Esophagus squamous epithelium (tissue), 5 donors: ENCODE measurements around the gene RFC5. TPM values are rescaled to one million over a fixed set of nuclear protein-coding genes. Genes with fewer than 3 reads are reported as not detected.
A peak's percentile ranks its signal among the peaks of the same experiment; 100 is the strongest.

ENCODE experiments used
- DNase-seq: peaks from one replicate; lab custom pipeline; 2025; lab: John Stamatoyannopoulos, UW
- H3K27ac ChIP-seq, 4 donors: fragments of 200-600 bp; sonication (generic); one replicate each; pipeline ENCODE4 v1.5.1; 2016 to 2019; ENCODE audit warnings: mild to moderate bottlenecking in 1 of 4
- H3K27me3 ChIP-seq, 4 donors: fragments of 200-600 bp; sonication (generic); 1 replicate in 3 of 4; 2 replicates in 1 of 4; pipeline versions ENCODE4 v1.5.1 to v1.6.0; 2017 to 2021; ENCODE audit warnings: antibody characterized with exemption in 1 of 4
- H3K36me3 ChIP-seq, 3 donors: fragments of 200-600 bp; sonication (generic); one replicate each; pipeline ENCODE4 v1.5.1; 2016 to 2019
- H3K4me1 ChIP-seq, 3 donors: fragments of 200-600 bp; sonication (generic); one replicate each; pipeline ENCODE4 v1.5.1; 2017 to 2019
- H3K4me3 ChIP-seq, 4 donors: fragments of 200-600 bp; sonication (generic); 1 replicate in 3 of 4; 2 replicates in 1 of 4; pipeline ENCODE4 v1.5.1; 2016 to 2019; ENCODE audit warnings: mild to moderate bottlenecking in 2 of 4, moderate library complexity in 1 of 4
- H3K9me3 ChIP-seq, 3 donors: fragments of 200-600 bp; sonication (generic); one replicate each; pipeline ENCODE4 v1.5.1; 2016 to 2019
- CTCF ChIP-seq, 6 experiments: fragments of 450-650 bp in 4 of 6; fragments of 200-600 bp in 2 of 6; sonication (generic) in 2 of 6; IDR thresholded peaks; one replicate each; pipeline ENCODE4 v1.5.1; 2016 to 2019; ENCODE audit warnings: antibody characterized with exemption in 6 of 6, mild to moderate bottlenecking in 4 of 6, moderate library complexity in 4 of 6
- POLR2A ChIP-seq, 4 donors: fragments of 450-650 bp; IDR thresholded peaks; one replicate each; pipeline ENCODE4 v1.6.1; 2017; ENCODE audit warnings: antibody characterized with exemption in 4 of 4, mild to moderate bottlenecking in 4 of 4, moderate library complexity in 3 of 4
- WGBS, 2 donors: methylation state at CpG; one replicate each; pipeline ENCODE4 v1.1.5; 2018; 5-methylcytosine and 5-hydroxymethylcytosine counted together
- intact Hi-C: fragments of 100-400 bp; cut with DNase I; formaldehyde crosslinking; loops from one replicate; pipeline ENCODE4 v1.15.0; 2022
- total RNA-seq, 4 donors: library from RNA; depleted of rRNA; stranded (reverse); fragments of >200 nt; gene quantifications; one replicate each; pipeline ENCODE4 v1.1.0, GENCODE V29; 2016
- donor health status: DM: yes; HTN: yes; CAD: no.

RFC5 gene
- total RNA-seq, 4 donors from 2014 or later = 11.5 to 32.2 (median 19.1) TPM

- TF ChIP-seq POLR2A (IDR thresholded peaks at IDR 0.05) (peak in 1 of 4 donors; percentile 20), CTCF (IDR thresholded peaks at IDR 0.05) (no peak)
- H3K36me3 ChIP-seq = no peaks in the 10 kb centered on the region
- no peak for DNase-seq
- H3K9me3 ChIP-seq = no peaks in the 10 kb centered on the region
- peak overlapping the region; percentile 77 to 93 (median 88) for H3K4me3 ChIP-seq
- WGBS, 2 donors = 1% methylated on average over 43 to 44 of the region's 44 CpGs
- intact Hi-C loops = no loop called here
- peak overlapping the region; percentile 97 to 100 (median 99) for H3K27ac ChIP-seq
- H3K4me1 ChIP-seq = peaks cover 13 to 52% (median 16%) of the 10 kb centered on the region in 3 donors
- no peaks in the 10 kb centered on the region for H3K27me3 ChIP-seq
These were observed 45.7 kb downstream of the RFC5 start for GRCh38 chr12:118061873-118062843.

DNA sequence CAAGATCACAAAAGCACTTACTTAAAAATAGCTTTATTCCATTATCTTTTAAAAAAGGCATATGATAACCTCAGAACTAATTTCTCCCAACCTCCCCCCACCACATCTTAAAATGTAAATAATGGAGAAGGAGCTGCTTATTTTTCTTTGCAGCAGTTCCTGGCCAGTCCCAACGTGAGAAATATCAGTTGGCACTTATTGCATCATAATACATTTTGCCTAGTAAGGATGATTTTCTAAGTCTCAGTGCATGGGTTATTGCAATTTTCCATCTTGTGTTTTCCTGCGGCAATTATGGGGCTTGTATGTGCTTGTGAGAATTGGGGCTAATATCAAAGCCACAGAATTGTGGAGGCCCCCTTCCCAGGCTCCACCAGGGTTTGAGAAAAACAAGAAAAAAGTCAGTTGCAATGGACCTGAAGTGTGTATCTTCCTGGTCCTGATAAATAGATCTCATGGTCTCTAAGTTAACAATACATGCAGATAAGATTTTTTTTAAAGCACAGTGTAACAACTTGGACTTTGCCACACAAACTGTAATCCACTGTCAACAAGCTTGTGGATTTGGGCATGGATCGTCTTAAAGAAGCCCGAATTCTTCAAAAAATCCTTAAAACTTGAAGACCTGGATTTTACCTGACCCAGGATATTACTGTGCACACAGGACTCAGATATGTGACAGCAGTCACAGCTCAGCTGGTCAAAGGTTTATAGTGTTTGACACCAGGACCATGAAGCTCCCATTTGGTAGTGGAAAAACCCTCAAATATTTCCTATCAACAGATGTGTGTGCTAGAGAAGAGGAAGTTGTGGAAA is 47.3 kb downstream of the RFC5 start:
- intact Hi-C loops = no loop called here
- TF ChIP-seq POLR2A (IDR thresholded peaks at IDR 0.05) (no peak), CTCF (IDR thresholded peaks at IDR 0.05) (no peak)
- H3K36me3 ChIP-seq = no peaks in the 10 kb centered on the region
- H3K9me3 ChIP-seq = no peaks in the 10 kb centered on the region
- H3K4me3 ChIP-seq = no peak overlapping the region
- 69 to 72% methylated on average over 4 of the region's 4 CpGs for WGBS, 2 donors
- H3K4me1 ChIP-seq = peaks cover 13 to 38% (median 16%) of the 10 kb centered on the region in 3 donors
- H3K27ac ChIP-seq = peak overlapping the region in 1 of 4 donors; percentile 5
- no peaks in the 10 kb centered on the region for H3K27me3 ChIP-seq
- DNase-seq = no peak

DNA sequence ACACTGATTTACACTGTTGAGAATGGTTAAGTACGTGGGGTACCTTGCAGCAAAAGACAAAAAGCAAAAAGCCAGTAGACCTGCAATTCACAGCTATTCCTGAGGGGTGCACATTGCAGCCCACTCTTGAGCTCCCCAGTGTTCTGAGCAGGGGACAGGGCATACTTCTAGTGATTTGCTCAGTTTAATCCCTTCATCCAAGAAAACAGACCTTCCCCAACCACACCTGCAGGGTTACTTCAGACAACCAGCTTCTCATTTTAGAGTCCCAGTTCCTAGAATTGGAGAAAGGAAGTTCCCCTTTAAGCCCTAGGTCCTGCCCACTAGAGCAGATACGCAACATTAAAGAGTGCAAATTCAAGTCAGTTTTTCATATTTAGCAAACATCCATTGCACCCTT is 48.1 kb downstream of the RFC5 start:
- no peak for DNase-seq
- no peak overlapping the region for H3K27ac ChIP-seq
- H3K4me1 ChIP-seq = peaks cover 10 to 30% (median 12%) of the 10 kb centered on the region in 3 donors
- WGBS, 2 donors = 30 to 66% methylated on average over 2 of the region's 2 CpGs
- intact Hi-C loops = no loop called here
- H3K9me3 ChIP-seq = no peaks in the 10 kb centered on the region
- H3K4me3 ChIP-seq = no peak overlapping the region
- no peaks in the 10 kb centered on the region for H3K36me3 ChIP-seq
- TF ChIP-seq CTCF (IDR thresholded peaks at IDR 0.05) = peak in 1 of 6 experiments; percentile 12
- no peak for TF ChIP-seq POLR2A (IDR thresholded peaks at IDR 0.05)
- H3K27me3 ChIP-seq = no peaks in the 10 kb centered on the region

GRCh38 chr12:118065380-118065779 is 48.9 kb downstream of the RFC5 start:
- intact Hi-C loops = no loop called here
- no peaks in the 10 kb centered on the region for H3K9me3 ChIP-seq
- TF ChIP-seq CTCF (IDR thresholded peaks at IDR 0.05) (no peak), POLR2A (IDR thresholded peaks at IDR 0.05) (no peak)
- H3K27ac ChIP-seq = no peak overlapping the region
- no peak overlapping the region for H3K4me3 ChIP-seq
- WGBS, 2 donors = 65 to 75% methylated on average over 1 of the region's 1 CpG
- H3K36me3 ChIP-seq = no peaks in the 10 kb centered on the region
- peaks cover 3 to 23% (median 10%) of the 10 kb centered on the region in 3 donors for H3K4me1 ChIP-seq
- no peak for DNase-seq
- H3K27me3 ChIP-seq = no peaks in the 10 kb centered on the region
